Stimulated activated naive CD8-positive, alpha-beta T cell treated with anti-CD3 and anti-CD28 coated beads, Interleukin-15, Interleukin-2, amounts not matched to agents 100 ng/mL and 50 ng/mL, for 24 hours (primary cell): ENCODE data around the gene SLC25A30.
"Not testable (repeated sequence)": the region's sequence is repeated elsewhere in the genome, so short reads cannot be mapped to it uniquely, and the experiment has no call there.

Experiments
- H3K27ac Mint-ChIP-seq: one replicate; pipeline ENCODE4 v1.8.0; 2021; ENCODE audit warnings: mild to moderate bottlenecking, mixed read lengths
- H3K27me3 Mint-ChIP-seq: one replicate; pipeline ENCODE4 v1.8.0; 2021; ENCODE audit warnings: mixed read lengths
- H3K36me3 Mint-ChIP-seq: one replicate; pipeline ENCODE4 v1.8.0; 2021; ENCODE audit warnings: low read depth, mixed read lengths
- H3K4me1 Mint-ChIP-seq: one replicate; pipeline ENCODE4 v1.8.0; 2021; ENCODE audit warnings: low read depth, mixed read lengths
- H3K4me3 Mint-ChIP-seq: one replicate; pipeline ENCODE4 v1.8.0; 2021; ENCODE audit warnings: mild to moderate bottlenecking, mixed read lengths
- H3K9me3 Mint-ChIP-seq: one replicate; pipeline ENCODE4 v1.8.0; 2021; ENCODE audit warnings: mixed read lengths

Gene SLC25A30

DNA sequence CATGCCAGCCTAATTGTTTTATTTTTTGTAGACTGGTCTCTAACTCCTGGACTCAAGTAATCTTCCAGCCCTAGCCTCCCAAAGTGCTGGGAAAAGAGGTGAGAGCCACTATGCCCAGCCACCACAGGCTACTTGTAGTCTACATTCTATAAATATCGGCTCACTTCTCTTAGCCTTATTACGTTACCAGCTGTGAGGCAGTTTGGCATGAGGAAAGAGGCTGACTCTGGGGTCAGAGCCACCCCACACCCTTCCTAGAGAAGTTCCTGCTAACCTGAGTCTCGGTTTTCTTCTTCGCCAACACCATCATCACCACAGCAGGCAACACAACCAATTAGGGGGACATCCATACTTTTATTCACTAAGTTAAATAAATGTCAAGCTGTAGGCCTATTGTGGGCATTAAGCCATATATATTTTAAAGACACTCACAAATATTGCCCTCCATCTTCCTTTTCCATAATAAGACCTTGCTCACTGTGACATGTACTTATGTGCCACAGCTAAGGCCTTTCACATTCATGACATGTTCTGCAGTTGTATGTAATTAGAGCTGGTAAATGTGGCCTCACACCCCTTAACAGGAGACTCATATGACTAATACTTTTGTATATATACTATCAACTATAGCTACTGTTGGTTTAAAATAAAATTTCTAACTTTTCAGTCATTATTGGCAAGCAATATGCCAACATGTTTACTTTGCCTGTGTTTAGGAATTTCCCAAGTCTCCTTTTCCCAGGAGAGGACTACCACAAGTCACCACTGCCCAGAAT, 5.7 kb downstream of the SLC25A30 start:
- Mint-ChIP-seq H3K9me3 (no peaks in the 10 kb centered on the region), H3K4me1 (peaks cover 21% of the 10 kb centered on the region), H3K4me3 (no peak overlapping the region), H3K36me3 (peaks cover 30% of the 10 kb centered on the region), H3K27me3 (no peaks in the 10 kb centered on the region), H3K27ac (no peak overlapping the region)

DNA sequence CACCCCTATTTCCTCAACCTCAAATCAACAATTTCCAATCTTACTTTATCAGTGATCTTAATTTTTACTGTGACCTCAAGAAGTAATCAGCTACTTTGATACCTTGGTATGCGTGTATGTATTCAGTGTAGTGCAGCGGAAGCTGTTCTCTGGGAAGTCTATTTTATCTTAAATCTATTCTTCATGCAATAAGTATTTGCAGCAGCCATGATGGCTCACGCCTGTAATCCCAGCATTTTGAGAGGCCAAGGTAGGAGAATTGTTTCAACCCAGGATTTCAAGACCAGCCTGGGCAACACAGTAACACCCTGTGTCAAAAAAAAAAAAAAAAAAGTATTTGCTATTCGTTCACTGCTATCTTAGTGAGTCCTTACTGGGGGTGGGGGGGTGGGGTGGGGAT, 6.5 kb downstream of the SLC25A30 start:
- peaks cover 34% of the 10 kb centered on the region for H3K36me3 Mint-ChIP-seq
- no peaks in the 10 kb centered on the region for H3K27me3 Mint-ChIP-seq
- no peak overlapping the region for H3K27ac Mint-ChIP-seq

DNA sequence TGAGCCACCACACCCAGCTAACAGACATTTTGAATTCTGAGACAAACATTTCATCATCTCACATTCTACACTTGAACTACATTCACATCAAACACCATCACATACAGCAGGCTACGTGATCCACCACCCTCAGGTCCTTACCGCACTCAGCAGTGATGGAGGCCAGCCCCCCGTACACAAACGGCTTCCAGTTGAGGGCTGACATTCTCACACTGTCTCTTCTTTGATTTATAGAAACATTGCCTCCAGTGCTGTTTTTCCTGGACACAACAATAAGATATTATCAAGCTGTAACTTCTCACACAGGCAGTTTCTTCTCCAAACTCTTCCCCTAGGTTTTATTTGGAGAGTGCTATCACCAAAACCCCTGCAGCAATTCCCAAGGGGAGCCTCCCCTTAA, 7.0 kb downstream of the SLC25A30 start:
- peaks cover 12% of the 10 kb centered on the region for H3K4me1 Mint-ChIP-seq
- no peak overlapping the region for H3K4me3 Mint-ChIP-seq
- H3K9me3 Mint-ChIP-seq: no peaks in the 10 kb centered on the region
- H3K27me3 Mint-ChIP-seq: no peaks in the 10 kb centered on the region
- H3K36me3 Mint-ChIP-seq: peaks cover 38% of the 10 kb centered on the region
- H3K27ac Mint-ChIP-seq: no peak overlapping the region

More for the DNA sequence above, 6.5 kb downstream of the SLC25A30 start:
- Mint-ChIP-seq H3K9me3 (no peaks in the 10 kb centered on the region), H3K4me1 (peaks cover 13% of the 10 kb centered on the region), H3K4me3 (no peak overlapping the region)

DNA sequence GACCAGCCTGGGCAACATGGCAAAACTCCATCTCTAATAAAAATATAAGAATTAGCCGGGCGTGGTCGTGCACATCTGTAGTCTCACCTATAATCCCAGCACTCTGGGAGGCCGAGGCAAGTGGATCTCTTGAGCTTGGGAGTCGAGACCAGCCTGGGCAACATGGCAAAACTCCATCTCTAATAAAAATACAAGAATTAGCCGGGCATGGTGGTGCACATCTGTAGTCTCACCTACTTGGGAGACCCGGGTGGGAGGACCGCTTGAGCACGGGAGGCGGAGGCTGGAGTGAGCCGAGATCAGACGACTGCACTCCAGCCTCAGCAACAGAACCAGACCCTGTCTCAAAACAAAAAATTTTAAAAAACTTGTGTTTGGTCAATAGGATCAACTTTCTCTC, 7.7 kb downstream of the SLC25A30 start:
- no peaks in the 10 kb centered on the region for H3K9me3 Mint-ChIP-seq
- H3K36me3 Mint-ChIP-seq: peaks cover 41% of the 10 kb centered on the region
- no peak overlapping the region for H3K4me3 Mint-ChIP-seq
- no peaks in the 10 kb centered on the region for H3K27me3 Mint-ChIP-seq
- H3K4me1 Mint-ChIP-seq: peaks cover 12% of the 10 kb centered on the region
- H3K27ac Mint-ChIP-seq: no peak overlapping the region

DNA sequence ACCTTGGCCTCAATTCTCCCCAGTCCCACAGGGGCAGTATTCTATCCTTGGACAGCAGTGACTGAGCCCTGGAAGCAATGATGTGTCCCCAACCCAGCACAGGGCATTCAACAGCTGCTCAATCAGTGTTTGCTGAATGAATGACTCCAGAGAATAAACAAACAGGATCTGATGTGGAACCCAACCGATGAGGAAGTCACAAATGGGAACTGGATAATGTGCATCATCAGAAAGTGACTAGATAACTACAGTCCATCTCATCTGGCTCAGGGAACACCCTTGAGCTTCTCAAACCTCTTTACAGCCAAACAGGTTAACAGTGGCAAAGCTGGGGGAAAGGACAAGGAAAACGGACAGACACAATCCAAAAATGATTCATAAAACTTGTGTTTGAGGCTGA, 8.2 kb downstream of the SLC25A30 start:
- Mint-ChIP-seq H3K36me3 (peaks cover 46% of the 10 kb centered on the region), H3K27ac (no peak overlapping the region), H3K4me3 (no peak overlapping the region), H3K4me1 (peaks cover 10% of the 10 kb centered on the region), H3K27me3 (no peaks in the 10 kb centered on the region), H3K9me3 (no peaks in the 10 kb centered on the region)

DNA sequence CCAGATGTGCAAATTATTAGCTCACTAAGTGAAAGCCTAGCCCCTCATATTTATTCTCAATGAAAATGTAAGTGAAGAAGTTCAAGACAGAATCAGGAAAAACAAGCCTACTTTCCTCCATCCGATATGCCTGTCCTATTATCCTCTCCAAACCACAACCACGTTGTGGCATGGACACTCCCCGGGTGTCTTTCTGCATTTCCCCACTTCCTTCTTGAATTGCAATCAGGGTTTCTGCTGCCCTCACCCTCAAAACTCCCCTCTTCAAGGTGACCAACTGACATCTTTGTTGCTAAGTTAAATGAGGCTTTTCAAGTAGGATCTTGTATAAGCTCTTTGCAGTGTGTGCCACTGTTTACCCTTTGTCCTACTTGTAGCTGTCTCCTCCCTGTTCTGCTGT, 11.8 kb downstream of the SLC25A30 start:
- Mint-ChIP-seq H3K4me3 (no peak overlapping the region), H3K4me1 (peaks cover 2% of the 10 kb centered on the region), H3K27ac (no peak overlapping the region), H3K27me3 (no peaks in the 10 kb centered on the region), H3K36me3 (peaks cover 70% of the 10 kb centered on the region), H3K9me3 (no peaks in the 10 kb centered on the region)

DNA sequence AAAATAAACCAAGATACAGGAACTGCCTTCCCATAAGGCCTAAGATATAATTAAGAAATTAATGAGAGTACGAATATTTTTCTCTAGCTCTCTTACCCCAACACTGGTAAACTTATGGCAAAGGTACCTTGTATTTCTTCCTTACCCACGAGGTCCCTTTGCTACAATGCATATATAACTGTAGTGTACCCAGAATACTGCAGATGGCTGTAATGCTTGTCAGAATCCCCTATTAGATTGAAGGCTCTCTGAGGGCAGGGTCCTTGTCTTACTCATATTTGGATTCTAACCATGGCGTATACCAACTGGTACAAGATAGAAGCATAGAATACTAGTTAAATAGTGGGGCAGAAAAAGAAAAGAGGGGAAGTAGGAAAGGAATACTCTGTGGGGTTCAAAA, 15.1 kb downstream of the SLC25A30 start:
- no peaks in the 10 kb centered on the region for H3K27me3 Mint-ChIP-seq
- H3K4me3 Mint-ChIP-seq: no peak overlapping the region
- H3K36me3 Mint-ChIP-seq: peaks cover 65% of the 10 kb centered on the region
- H3K27ac Mint-ChIP-seq: no peak overlapping the region
- H3K9me3 Mint-ChIP-seq: no peaks in the 10 kb centered on the region
- H3K4me1 Mint-ChIP-seq: peaks cover 21% of the 10 kb centered on the region

DNA sequence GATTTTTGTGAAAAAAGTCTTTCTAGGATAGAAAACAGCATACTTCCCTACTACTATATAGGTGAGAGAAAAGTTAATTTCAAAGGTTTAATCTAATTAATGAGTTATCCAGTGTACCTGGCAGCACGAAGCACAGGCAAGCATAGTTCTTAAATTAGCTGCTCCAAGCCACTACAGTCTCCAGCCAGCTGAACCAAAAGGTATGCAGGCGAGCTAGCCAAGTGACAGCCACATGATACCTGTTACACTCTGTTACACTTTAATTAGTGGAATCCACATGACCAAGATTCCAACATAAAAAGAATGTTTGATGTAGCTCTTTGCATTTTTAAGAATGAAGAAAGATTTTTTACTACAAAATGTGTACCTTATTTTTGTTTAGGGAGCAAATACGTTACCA, 15.5 kb downstream of the SLC25A30 start:
- Mint-ChIP-seq H3K27me3 (no peaks in the 10 kb centered on the region), H3K27ac (no peak overlapping the region), H3K4me1 (peaks cover 26% of the 10 kb centered on the region), H3K36me3 (peaks cover 65% of the 10 kb centered on the region), H3K4me3 (no peak overlapping the region), H3K9me3 (no peaks in the 10 kb centered on the region)

DNA sequence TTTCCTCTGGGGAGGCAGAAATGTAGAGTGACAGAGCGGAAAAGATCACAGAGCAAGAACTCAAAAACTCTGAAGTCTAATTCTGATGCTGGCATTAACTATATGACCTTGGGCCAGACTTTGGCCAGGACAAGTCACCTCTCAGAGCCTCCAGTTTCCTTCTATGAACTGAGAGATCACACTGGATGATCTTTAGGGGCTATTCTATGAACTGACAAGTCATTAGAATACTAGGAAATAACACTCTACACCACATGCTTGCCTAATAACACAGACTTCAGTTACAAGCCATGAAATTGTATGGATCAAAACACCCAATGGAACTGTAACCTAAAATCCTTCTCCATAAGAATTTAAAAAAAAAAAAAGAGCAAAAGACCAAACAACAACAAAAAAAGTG, 16.9 kb downstream of the SLC25A30 start:
- Mint-ChIP-seq H3K4me3 (no peak overlapping the region), H3K9me3 (no peaks in the 10 kb centered on the region), H3K36me3 (peaks cover 62% of the 10 kb centered on the region), H3K27me3 (no peaks in the 10 kb centered on the region), H3K4me1 (peaks cover 37% of the 10 kb centered on the region), H3K27ac (peak overlapping the region; percentile 53)

DNA sequence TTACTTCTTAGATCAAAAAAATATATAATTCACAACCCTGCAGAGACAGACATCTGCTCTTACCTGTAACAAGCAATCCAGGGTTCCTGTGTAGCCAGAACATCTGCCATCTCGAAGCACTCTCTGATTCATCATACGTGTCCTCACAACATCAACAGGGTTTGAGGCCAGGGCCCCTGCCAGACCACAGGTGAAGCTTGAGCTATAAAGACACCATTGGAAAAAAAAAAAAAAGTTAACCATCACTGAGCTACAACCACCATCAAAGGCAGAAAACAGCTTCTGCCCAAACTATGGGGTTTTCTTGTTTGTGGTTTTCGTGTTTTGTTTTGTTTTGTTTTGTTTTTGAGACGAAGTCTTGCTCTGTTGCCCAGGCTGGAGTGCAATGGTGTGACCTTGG, 19.3 kb downstream of the SLC25A30 start:
- Mint-ChIP-seq H3K4me3 (no peak overlapping the region), H3K27ac (peak overlapping the region; percentile 45), H3K9me3 (no peaks in the 10 kb centered on the region), H3K36me3 (peaks cover 64% of the 10 kb centered on the region), H3K4me1 (peaks cover 61% of the 10 kb centered on the region), H3K27me3 (no peaks in the 10 kb centered on the region)

DNA sequence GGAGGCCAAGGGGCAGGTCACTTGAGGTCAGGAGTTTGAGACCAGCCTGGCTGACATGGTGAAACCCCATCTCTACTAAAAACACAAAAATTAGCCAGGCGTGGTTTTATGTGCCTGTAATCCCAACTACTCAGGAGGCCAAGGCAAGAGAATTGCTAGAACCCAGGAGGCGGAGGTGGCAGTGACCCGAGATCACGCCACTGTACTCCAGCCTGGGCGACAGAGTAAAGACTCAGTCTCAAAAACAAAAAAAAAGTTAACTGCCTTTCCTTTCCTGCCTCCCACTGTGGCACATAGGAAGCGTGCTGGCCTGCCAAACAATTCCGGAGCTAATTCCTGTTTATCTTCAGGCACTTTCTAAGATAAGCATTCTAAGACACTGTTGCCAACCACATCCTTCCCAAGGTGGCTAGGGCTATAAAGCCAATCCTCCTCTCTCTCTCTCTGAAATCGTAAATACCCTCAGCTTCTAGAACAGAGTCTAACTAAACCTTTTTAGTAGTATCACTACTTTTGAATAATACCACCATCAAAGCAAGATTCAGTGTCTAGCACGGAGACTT, 21.6 kb downstream of the SLC25A30 start:
- Mint-ChIP-seq H3K4me3 (peak overlapping the region; percentile 60), H3K9me3 (no peaks in the 10 kb centered on the region), H3K4me1 (peaks cover 63% of the 10 kb centered on the region), H3K36me3 (peaks cover 56% of the 10 kb centered on the region), H3K27me3 (no peaks in the 10 kb centered on the region), H3K27ac (peak overlapping the region; percentile 85)

DNA sequence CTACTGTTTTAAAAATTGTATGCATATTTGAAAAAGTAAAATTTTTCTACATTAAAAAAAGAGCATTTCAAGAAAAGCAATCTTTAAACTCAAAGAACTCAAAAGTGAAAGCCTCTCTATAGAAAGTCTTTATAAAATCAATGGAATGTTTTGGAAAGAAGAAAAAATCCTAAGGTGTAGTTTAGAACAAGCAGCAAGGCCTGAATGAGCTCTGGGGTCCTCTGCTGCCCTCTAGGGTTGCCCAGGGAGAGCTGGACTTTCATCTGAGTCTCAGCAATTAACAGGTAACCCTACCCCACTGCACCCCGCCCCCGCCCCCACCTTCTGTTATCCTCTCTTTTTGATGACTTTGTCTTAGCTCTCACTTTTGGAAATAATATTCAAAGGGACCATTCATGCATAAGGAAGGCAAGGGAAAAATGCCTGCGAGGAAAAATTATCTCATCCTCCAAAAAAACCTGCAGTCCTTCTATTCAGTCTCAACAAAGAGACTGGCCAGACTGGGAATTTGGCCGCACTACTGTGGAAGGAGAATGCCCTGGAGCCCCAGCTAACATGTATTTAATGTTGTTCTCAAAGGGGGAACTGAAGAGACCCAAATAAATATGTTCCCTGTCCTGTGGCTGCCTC, 24.1 kb downstream of the SLC25A30 start:
- Mint-ChIP-seq H3K4me1 (peaks cover 50% of the 10 kb centered on the region), H3K36me3 (peaks cover 53% of the 10 kb centered on the region), H3K27ac (peak overlapping the region; percentile 23), H3K9me3 (no peaks in the 10 kb centered on the region), H3K4me3 (no peak overlapping the region), H3K27me3 (no peaks in the 10 kb centered on the region)

DNA sequence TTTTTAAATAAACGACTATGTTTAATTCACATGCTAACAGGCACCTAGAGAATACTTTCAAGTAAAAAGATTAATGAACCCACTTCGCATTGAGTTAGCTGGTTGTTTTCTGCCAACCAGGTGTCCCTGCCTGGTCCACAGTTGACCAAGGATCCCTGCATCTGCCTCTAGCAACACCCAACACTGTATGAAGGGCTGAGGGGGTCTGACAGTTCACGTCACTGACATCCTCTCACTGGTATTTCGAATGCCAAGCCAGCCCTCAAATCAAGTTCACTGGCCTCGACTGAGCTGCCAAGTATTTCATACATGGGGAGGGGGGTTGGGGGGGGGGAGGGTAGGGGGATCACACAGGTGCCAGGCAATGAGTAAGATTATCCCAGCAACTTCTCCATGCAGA, 25.4 kb downstream of the SLC25A30 start:
- Mint-ChIP-seq H3K4me3 (no peak overlapping the region), H3K36me3 (peaks cover 43% of the 10 kb centered on the region), H3K27ac (no peak overlapping the region), H3K27me3 (no peaks in the 10 kb centered on the region), H3K4me1 (peaks cover 39% of the 10 kb centered on the region), H3K9me3 (no peaks in the 10 kb centered on the region)

DNA sequence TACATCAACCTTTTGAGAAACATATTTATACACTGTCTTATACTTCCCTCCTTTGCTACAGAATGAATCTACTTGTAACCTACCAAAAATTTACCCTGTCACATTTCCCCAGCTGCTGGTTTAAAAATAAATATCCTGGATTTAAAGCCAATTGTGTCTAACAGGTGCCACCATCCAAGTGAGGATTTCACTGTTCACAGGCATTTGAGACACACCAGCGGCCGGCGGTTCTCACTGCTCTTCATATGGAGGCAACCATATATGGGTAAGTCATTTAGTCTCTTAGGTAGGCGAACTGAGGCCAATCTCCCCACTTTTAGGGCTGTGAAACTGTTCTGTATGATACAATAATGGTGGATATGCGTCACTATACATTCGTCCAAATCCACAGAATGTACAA, 26.2 kb downstream of the SLC25A30 start:
- peaks cover 40% of the 10 kb centered on the region for H3K4me1 Mint-ChIP-seq
- H3K36me3 Mint-ChIP-seq: peaks cover 46% of the 10 kb centered on the region
- no peak overlapping the region for H3K27ac Mint-ChIP-seq
- H3K27me3 Mint-ChIP-seq: no peaks in the 10 kb centered on the region
- H3K9me3 Mint-ChIP-seq: no peaks in the 10 kb centered on the region
- no peak overlapping the region for H3K4me3 Mint-ChIP-seq

DNA sequence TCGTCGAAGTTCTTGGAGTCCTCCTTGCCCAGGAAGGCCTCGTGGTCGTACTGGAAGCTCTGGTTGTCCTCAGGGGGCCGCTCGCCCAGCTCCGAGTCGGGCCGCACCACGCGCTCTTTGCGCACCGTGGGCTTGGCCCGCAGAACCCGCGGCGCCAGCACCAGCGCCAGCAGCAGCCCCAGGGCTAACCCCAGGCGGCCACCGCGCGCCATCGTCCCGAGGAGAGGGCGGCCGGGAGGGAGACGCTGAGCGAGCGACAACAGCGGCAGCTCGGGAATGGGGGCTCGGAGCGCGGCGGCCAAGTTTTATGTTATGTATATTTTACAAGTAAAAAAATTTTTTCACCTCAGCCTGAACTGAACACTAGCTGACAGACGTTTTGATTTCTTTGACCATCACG, 27.0 kb downstream of the SLC25A30 start:
- not testable (repeated sequence) for H3K27me3 Mint-ChIP-seq, H3K4me3 Mint-ChIP-seq, H3K27ac Mint-ChIP-seq, H3K9me3 Mint-ChIP-seq
- peaks cover 35% of the 10 kb centered on the region for H3K4me1 Mint-ChIP-seq
- peaks cover 44% of the 10 kb centered on the region for H3K36me3 Mint-ChIP-seq
